GM23248 (cell line): Measurements from ENCODE around the gene SSRP1. TPM values are rescaled to one million over a fixed set of nuclear protein-coding genes. Genes with fewer than 3 reads are reported as not detected.

Experiments used
- DNase-seq: peaks from one replicate; pipeline ENCODE4 v3.0.0-alpha.2; 2015
- H2AFZ ChIP-seq: fragments of 200-600 bp; sonication (generic); 2 replicates; pipeline ENCODE4 v1.6.1; 2016; ENCODE audit warnings: antibody characterized with exemption
- H3F3A ChIP-seq: fragments of 200-600 bp; sonication (generic); 2 replicates; pipeline ENCODE4 v1.6.1; 2016; ENCODE audit warnings: mild to moderate bottlenecking, antibody characterized with exemption, mixed run types; ENCODE audit not compliant: insufficient read depth
- H3K27ac ChIP-seq: fragments of 200-600 bp; sonication (generic); 2 replicates; pipeline ENCODE4 v1.5.1; 2016; ENCODE audit warnings: mild to moderate bottlenecking
- H3K27me3 ChIP-seq: fragments of 200-600 bp; sonication (generic); replicated peaks from 2 replicates; pipeline ENCODE4 v1.6.1; 2016; ENCODE audit warnings: mild to moderate bottlenecking; ENCODE audit not compliant: insufficient read depth
- H3K36me3 ChIP-seq: fragments of 200-600 bp; sonication (generic); 2 replicates; pipeline ENCODE4 v1.6.1; 2016; ENCODE audit warnings: low read depth, mild to moderate bottlenecking
- H3K4me1 ChIP-seq: fragments of 200-600 bp; sonication (generic); 2 replicates; pipeline ENCODE4 v1.6.1; 2016; ENCODE audit warnings: mild to moderate bottlenecking; ENCODE audit not compliant: insufficient read depth
- H3K4me2 ChIP-seq: fragments of 200-600 bp; sonication (generic); one replicate; pipeline ENCODE4 v1.6.1; 2016; ENCODE audit warnings: mild to moderate bottlenecking; ENCODE audit not compliant: unreplicated experiment
- H3K4me3 ChIP-seq: fragments of 200-600 bp; sonication (generic); 2 replicates; pipeline ENCODE4 v1.5.1; 2016; ENCODE audit warnings: mild to moderate bottlenecking
- H3K79me2 ChIP-seq: fragments of 200-600 bp; sonication (generic); 2 replicates; pipeline ENCODE4 v1.6.1; 2016; ENCODE audit warnings: mild to moderate bottlenecking; ENCODE audit not compliant: insufficient read depth
- H3K9ac ChIP-seq: fragments of 200-600 bp; sonication (generic); 2 replicates; pipeline ENCODE4 v1.6.1; 2016; ENCODE audit warnings: mild to moderate bottlenecking
- H3K9me2 ChIP-seq: fragments of 200-600 bp; sonication (generic); 2 replicates; pipeline ENCODE4 v1.6.1; 2016; ENCODE audit warnings: mixed run types, mild to moderate bottlenecking, moderate library complexity; ENCODE audit not compliant: insufficient read depth
- H3K9me3 ChIP-seq: fragments of 200-600 bp; sonication (generic); one replicate; pipeline ENCODE4 v1.6.1; 2017; ENCODE audit warnings: low read depth
- H4K20me1 ChIP-seq: fragments of 200-600 bp; sonication (generic); 2 replicates; pipeline ENCODE4 v1.6.0; 2016; ENCODE audit not compliant: insufficient read depth
- EZH2 ChIP-seq: fragments of 200-600 bp; sonication (generic); IDR thresholded peaks from 2 replicates; pipeline ENCODE4 v1.6.1; 2018; ENCODE audit warnings: antibody characterized with exemption, mild to moderate bottlenecking; ENCODE audit not compliant: insufficient read depth, poor library complexity, severe bottlenecking
- EZH2phosphoT487 ChIP-seq: fragments of 200-600 bp; sonication (generic); IDR thresholded peaks from 2 replicates; pipeline ENCODE4 v1.6.1; 2018; ENCODE audit warnings: antibody characterized with exemption, moderate library complexity, mild to moderate bottlenecking, low read depth; ENCODE audit not compliant: insufficient read depth
- WGBS, 2 experiments: methylation state at CpG; one replicate each; pipeline ENCODE4 v1.1.6; 2015 to 2017; ENCODE audit warnings: low lambda C conversion rate in 2 of 2, low coverage in 1 of 2; ENCODE audit errors: missing lambda C conversion rate in 2 of 2; 5-methylcytosine and 5-hydroxymethylcytosine counted together
- in situ Hi-C: fragments of 300-500 bp; cut with MboI; formaldehyde crosslinking; loops from 2 replicates; pipeline ENCODE4 v1.15.0; 2020
- polyA plus RNA-seq: library from polyadenylated mRNA; unstranded; fragments of >200 nt; fragmentation: Nextera tagmentation; extraction: Ambion mirVana; gene quantifications from 2 replicates; pipeline ENCODE4 v1.2.1, GENCODE V29; 2016
- total RNA-seq: library from RNA; depleted of rRNA; stranded (reverse); fragments of >200 nt; shearing (Covaris generic); gene quantifications from 2 replicates; pipeline ENCODE4 v1.2.3, GENCODE V29; 2014

Gene SSRP1
- total and polyA plus RNA-seq, 2 experiments from 2014 or later, result 29.3 to 76.2 TPM

GRCh38 chr11:57353852-57354251 lies 18.2 kb upstream of the SSRP1 start:
- in situ Hi-C loops, result no loop called here
- Histone ChIP-seq H2AFZ (no peak overlapping the region), H3K27ac (no peak overlapping the region), H3F3A (peaks cover 16% of the 10 kb centered on the region), H3K9ac (no peak overlapping the region), H3K4me3 (no peak overlapping the region), H3K79me2 (no peaks in the 10 kb centered on the region), H3K4me2 (no peak overlapping the region), H3K27me3 (no peaks in the 10 kb centered on the region), H4K20me1 (no peaks in the 10 kb centered on the region), H3K9me2 (no peaks in the 10 kb centered on the region), H3K36me3 (no peaks in the 10 kb centered on the region), H3K4me1 (peaks cover 11% of the 10 kb centered on the region), H3K9me3 (no peaks in the 10 kb centered on the region)
- TF ChIP-seq EZH2phosphoT487 (no peak), EZH2 (no peak)
- no peak for DNase-seq
- 86 to 90% methylated on average over 4 of the region's 4 CpGs for WGBS, 2 experiments

GRCh38 chr11:57353446-57353845 lies 17.8 kb upstream of the SSRP1 start:
- DNase-seq, result no peak
- Histone ChIP-seq H3K4me3 (no peak overlapping the region), H3K4me2 (no peak overlapping the region), H4K20me1 (no peaks in the 10 kb centered on the region), H3K27me3 (no peaks in the 10 kb centered on the region), H3K4me1 (peaks cover 11% of the 10 kb centered on the region), H3K79me2 (no peaks in the 10 kb centered on the region), H3K36me3 (no peaks in the 10 kb centered on the region), H3K9me3 (no peaks in the 10 kb centered on the region), H3F3A (peaks cover 14% of the 10 kb centered on the region), H3K27ac (no peak overlapping the region), H3K9ac (no peak overlapping the region), H3K9me2 (no peaks in the 10 kb centered on the region), H2AFZ (no peak overlapping the region)
- in situ Hi-C loops, result no loop called here
- TF ChIP-seq EZH2, result no peak
- no peak for TF ChIP-seq EZH2phosphoT487
- 14 to 17% methylated on average over 4 of the region's 4 CpGs for WGBS, 2 experiments

- H3K4me1 ChIP-seq, result peaks cover 7% of the 10 kb centered on the region
- H3K9me3 ChIP-seq, result no peaks in the 10 kb centered on the region
- 29 to 39% methylated on average over 5 of the region's 5 CpGs for WGBS, 2 experiments
- peaks cover 10% of the 10 kb centered on the region for H3F3A ChIP-seq
- no peaks in the 10 kb centered on the region for H3K36me3 ChIP-seq
- H3K9me2 ChIP-seq, result no peaks in the 10 kb centered on the region
- no peaks in the 10 kb centered on the region for H3K27me3 ChIP-seq
- no peak overlapping the region for H3K9ac ChIP-seq
- H3K4me3 ChIP-seq, result no peak overlapping the region
- no peak for DNase-seq
- TF ChIP-seq EZH2phosphoT487, result no peak
- H3K79me2 ChIP-seq, result no peaks in the 10 kb centered on the region
- no peak overlapping the region for H2AFZ ChIP-seq
- H4K20me1 ChIP-seq, result no peaks in the 10 kb centered on the region
- no peak overlapping the region for H3K4me2 ChIP-seq
- in situ Hi-C loops, result no loop called here
- no peak overlapping the region for H3K27ac ChIP-seq
Observed at GRCh38 chr11:57353036-57353435, 17.3 kb upstream of the SSRP1 start.

- H3K9ac ChIP-seq, result no peak overlapping the region
- WGBS, 2 experiments, result 30 to 36% methylated on average over 28 to 31 of the region's 31 CpGs
- no peaks in the 10 kb centered on the region for H3F3A ChIP-seq
- H3K4me1 ChIP-seq, result no peaks in the 10 kb centered on the region
- no peaks in the 10 kb centered on the region for H3K9me2 ChIP-seq
- H3K79me2 ChIP-seq, result no peaks in the 10 kb centered on the region
- H3K9me3 ChIP-seq, result no peaks in the 10 kb centered on the region
- DNase-seq, result peak; percentile 55
- no peaks in the 10 kb centered on the region for H3K27me3 ChIP-seq
- H3K27ac ChIP-seq, result no peak overlapping the region
- H3K36me3 ChIP-seq, result no peaks in the 10 kb centered on the region
- in situ Hi-C loops, result no loop called here
- no peak overlapping the region for H3K4me3 ChIP-seq
- H3K4me2 ChIP-seq, result no peak overlapping the region
- TF ChIP-seq EZH2phosphoT487 (no peak), EZH2 (no peak)
- H2AFZ ChIP-seq, result no peak overlapping the region
- no peaks in the 10 kb centered on the region for H4K20me1 ChIP-seq
Observed at GRCh38 chr11:57349491-57350274, 14.0 kb upstream of the SSRP1 start.
